MM.1S (cell line): ENCODE data around the gene CACNA1C.

ENCODE experiments used
- DNase-seq: peaks from one replicate; pipeline ENCODE4 v3.0.0-alpha.2; 2015
- H2AFZ ChIP-seq: fragments of 300-600 bp; sonication (generic); 2 replicates; pipeline ENCODE4 v1.6.0; 2016; ENCODE audit warnings: antibody characterized with exemption, low read length
- H3F3A ChIP-seq: fragments of 300-600 bp; sonication (generic); 2 replicates; pipeline ENCODE4 v1.6.1; 2016; ENCODE audit warnings: mild to moderate bottlenecking, antibody characterized with exemption, low read length, moderate library complexity, mixed read lengths; ENCODE audit not compliant: insufficient read depth
- H3K27ac ChIP-seq: fragments of 300-600 bp; sonication (generic); 2 replicates; pipeline ENCODE4 v1.5.1; 2016; ENCODE audit warnings: mild to moderate bottlenecking, low read length
- H3K27me3 ChIP-seq: fragments of 300-600 bp; sonication (generic); replicated peaks from 2 replicates; pipeline ENCODE4 v1.6.0; 2016; ENCODE audit warnings: low read length; ENCODE audit not compliant: insufficient read depth
- H3K36me3 ChIP-seq: fragments of 300-600 bp; sonication (generic); replicated peaks from 2 replicates; pipeline ENCODE4 v1.6.1; 2016; ENCODE audit warnings: mild to moderate bottlenecking, low read length, mixed read lengths; ENCODE audit not compliant: insufficient read depth
- H3K4me1 ChIP-seq: fragments of 300-600 bp; sonication (generic); 2 replicates; pipeline ENCODE4 v1.6.1; 2016; ENCODE audit warnings: low read length, mixed read lengths
- H3K4me2 ChIP-seq: fragments of 300-600 bp; sonication (generic); 2 replicates; pipeline ENCODE4 v1.6.0; 2016; ENCODE audit warnings: low read depth, low read length
- H3K4me3 ChIP-seq: fragments of 300-600 bp; sonication (generic); 2 replicates; pipeline ENCODE4 v1.5.1; 2016; ENCODE audit warnings: low read length, mixed read lengths
- H3K79me2 ChIP-seq: fragments of 300-600 bp; sonication (generic); 2 replicates; pipeline ENCODE4 v1.6.1; 2016; ENCODE audit warnings: mixed run types, low read length, mixed read lengths
- H3K9ac ChIP-seq: fragments of 300-600 bp; sonication (generic); 2 replicates; pipeline ENCODE4 v1.6.1; 2016; ENCODE audit warnings: low read length, mixed read lengths
- H3K9me2 ChIP-seq: fragments of 300-600 bp; sonication (generic); replicated peaks from 2 replicates; pipeline ENCODE4 v1.6.1; 2016; ENCODE audit warnings: mild to moderate bottlenecking, low read length, mixed read lengths; ENCODE audit not compliant: insufficient read depth
- H3K9me3 ChIP-seq: fragments of 300-600 bp; sonication (generic); replicated peaks from 2 replicates; pipeline ENCODE4 v1.6.1; 2016; ENCODE audit warnings: mild to moderate bottlenecking, low read length, mixed read lengths; ENCODE audit not compliant: insufficient read depth
- H4K20me1 ChIP-seq: fragments of 300-600 bp; sonication (generic); 2 replicates; pipeline ENCODE4 v1.6.1; 2016; ENCODE audit warnings: mild to moderate bottlenecking, low read length, moderate library complexity, mixed read lengths; ENCODE audit not compliant: insufficient read depth
- CTCF ChIP-seq: fragments of 300-600 bp; sonication (generic); IDR thresholded peaks from 2 replicates; pipeline ENCODE4 v1.5.1; 2016; ENCODE audit warnings: antibody characterized with exemption, low read length, mixed read lengths
- EZH2 ChIP-seq: fragments of 300-600 bp; sonication (generic); optimal IDR thresholded peaks from 2 replicates; pipeline ENCODE3; 2017; ENCODE audit warnings: low read depth, mild to moderate bottlenecking, antibody characterized with exemption, low read length, mixed read lengths
- EZH2phosphoT487 ChIP-seq: fragments of 300-600 bp; sonication (generic); IDR thresholded peaks from 2 replicates; pipeline ENCODE4 v1.6.1; 2018; ENCODE audit warnings: antibody characterized with exemption, low read length

CACNA1C gene

GRCh38 chr12:2536724-2537123 lies 483.9 kb downstream of the CACNA1C start:
- Histone ChIP-seq H3K4me3 (no peak overlapping the region), H3K9ac (no peak overlapping the region), H2AFZ (no peak overlapping the region), H3F3A (no peaks in the 10 kb centered on the region), H3K27ac (no peak overlapping the region), H3K4me1 (no peaks in the 10 kb centered on the region), H3K36me3 (no peaks in the 10 kb centered on the region), H4K20me1 (no peaks in the 10 kb centered on the region), H3K4me2 (no peak overlapping the region), H3K9me3 (no peaks in the 10 kb centered on the region), H3K79me2 (no peaks in the 10 kb centered on the region), H3K27me3 (no peaks in the 10 kb centered on the region), H3K9me2 (no peaks in the 10 kb centered on the region)
- DNase-seq, result no peak
- TF ChIP-seq CTCF, result no peak
- no peak for TF ChIP-seq EZH2phosphoT487
- no peak for TF ChIP-seq EZH2

- Histone ChIP-seq H3K9ac (no peak overlapping the region), H3K27ac (no peak overlapping the region), H3K4me1 (no peaks in the 10 kb centered on the region), H3K9me3 (no peaks in the 10 kb centered on the region), H3K4me2 (no peak overlapping the region), H3K79me2 (no peaks in the 10 kb centered on the region), H3K27me3 (no peaks in the 10 kb centered on the region), H3K9me2 (no peaks in the 10 kb centered on the region), H3K36me3 (no peaks in the 10 kb centered on the region), H4K20me1 (no peaks in the 10 kb centered on the region), H3K4me3 (no peak overlapping the region), H3F3A (no peaks in the 10 kb centered on the region), H2AFZ (no peak overlapping the region)
- no peak for DNase-seq
- TF ChIP-seq EZH2 (no peak), CTCF (no peak), EZH2phosphoT487 (no peak)
Observed at GRCh38 chr12:2537868-2538541, 485.2 kb downstream of the CACNA1C start.

- no peak for DNase-seq
- Histone ChIP-seq H4K20me1 (no peaks in the 10 kb centered on the region), H3K4me1 (0 out of 2 replicates have a peak, but pooled peaks cover 4% of the 10 kb centered on the region), H3K79me2 (no peaks in the 10 kb centered on the region), H3F3A (no peaks in the 10 kb centered on the region; the same call in 1 of the 2 replicates), H3K27ac (no peak overlapping the region), H3K4me2 (no peak overlapping the region), H3K9ac (no peak overlapping the region), H3K4me3 (no peak overlapping the region), H2AFZ (no peak overlapping the region), H3K27me3 (no peaks in the 10 kb centered on the region), H3K9me3 (no peaks in the 10 kb centered on the region), H3K36me3 (no peaks in the 10 kb centered on the region), H3K9me2 (no peaks in the 10 kb centered on the region)
- TF ChIP-seq EZH2phosphoT487, result no peak
- TF ChIP-seq CTCF, result no peak
- no peak for TF ChIP-seq EZH2
Observed at GRCh38 chr12:2539938-2540337, 487.2 kb downstream of the CACNA1C start.
